ENCODE results near the gene RAB29. TPM values are rescaled to one million over a fixed set of nuclear protein-coding genes. Genes with fewer than 3 reads are reported as not detected.

The RAB29 gene
- total RNA-seq, 2 experiments from 2014 or later: 11.7 to 11.8 TPM

GRCh38 chr1:205733438-205734175, 41.7 kb downstream of the RAB29 start:
- no peak for TF ChIP-seq CTCF (IDR thresholded peaks at IDR 0.05)
- DNase-seq (no peak), ATAC-seq (ENCODE audit: poor library complexity) (no peak)
- peak overlapping the region; percentile 8 for H3K27ac Mint-ChIP-seq
- H3K36me3 Mint-ChIP-seq (ENCODE audit: low read depth): peaks cover 44% of the 10 kb centered on the region
- H3K4me3 Mint-ChIP-seq: no peak overlapping the region
- H3K9me3 Mint-ChIP-seq: no peaks in the 10 kb centered on the region
- H3K36me3 ChIP-seq (ENCODE audit: insufficient read depth, low read length): peaks cover 7% of the 10 kb centered on the region
- H3K4me1 Mint-ChIP-seq (ENCODE audit: low read depth): peaks cover 47% of the 10 kb centered on the region
- intact Hi-C loops (cut with DNase I, micrococcal nuclease): no loop called here
- H3K4me3 ChIP-seq (ENCODE audit: low read length): no peak overlapping the region
- H3K27me3 Mint-ChIP-seq: no peaks in the 10 kb centered on the region
- H3K4me1 ChIP-seq (ENCODE audit: insufficient read depth, low read length): peaks cover 4% of the 10 kb centered on the region
- H3K27ac ChIP-seq (ENCODE audit: low read depth in 1 of 2, low read length in 2 of 2): no peak overlapping the region
- H3K9me3 ChIP-seq (ENCODE audit: control insufficient read depth in 1 of 2, insufficient read depth in 1 of 2, low read length in 2 of 2): no peaks in the 10 kb centered on the region
- ChIA-PET CTCF (interaction anchor here (0.6 to 1.8 kb wide), 3 partner anchors 10 to 76 kb away, joined by 3 to 5 read pairs (median 5); no protein-coding TSS in a partner anchor), POLR2A (interaction anchor here (0.9 to 4.0 kb wide), 3 partner anchors 12 to 40 kb away, joined by 4 to 18 read pairs (median 4); no protein-coding TSS in a partner anchor)
- H3K27me3 ChIP-seq (ENCODE audit: control insufficient read depth in 1 of 2, insufficient read depth in 2 of 2, low read length in 2 of 2): no peaks in the 10 kb centered on the region

- H3K4me1 Mint-ChIP-seq (ENCODE audit: low read depth): peaks cover 44% of the 10 kb centered on the region
- no peaks in the 10 kb centered on the region for H3K9me3 Mint-ChIP-seq
- intact Hi-C loops (cut with DNase I, micrococcal nuclease): no loop called here
Observed at GRCh38 chr1:205729945-205730610, 45.2 kb downstream of the RAB29 start.

More at GRCh38 chr1:205729945-205730610, 45.2 kb downstream of the RAB29 start:
- Histone ChIP-seq H3K27me3 (ENCODE audit: control insufficient read depth in 1 of 2, insufficient read depth in 2 of 2, low read length in 2 of 2) (no peaks in the 10 kb centered on the region), H3K36me3 (ENCODE audit: insufficient read depth, low read length) (peaks cover 16% of the 10 kb centered on the region), H3K4me1 (ENCODE audit: insufficient read depth, low read length) (peaks cover 4% of the 10 kb centered on the region), H3K27ac (ENCODE audit: low read depth in 1 of 2, low read length in 2 of 2) (no peak overlapping the region), H3K4me3 (ENCODE audit: low read length) (no peak overlapping the region), H3K9me3 (ENCODE audit: control insufficient read depth in 1 of 2, insufficient read depth in 1 of 2, low read length in 2 of 2) (no peaks in the 10 kb centered on the region)
- ChIA-PET POLR2A (interaction anchor here (4.0 kb wide), 1 partner anchor 19 kb away, joined by 18 read pairs; no protein-coding TSS in a partner anchor), CTCF (interaction anchor here (1.0 kb wide), 1 partner anchor 71 kb away, joined by 4 read pairs; no protein-coding TSS in a partner anchor)
- Mint-ChIP-seq H3K27ac (no peak overlapping the region), H3K27me3 (no peaks in the 10 kb centered on the region), H3K36me3 (ENCODE audit: low read depth) (peaks cover 55% of the 10 kb centered on the region), H3K4me3 (no peak overlapping the region)
- no peak for TF ChIP-seq CTCF (IDR thresholded peaks at IDR 0.05)
- no peak for DNase-seq
- ATAC-seq (ENCODE audit: poor library complexity): no peak

Measured in CD4-positive, alpha-beta T cell (primary cell).